DMS53 treated with DMSO at 0.1 percent for 48 hours (cell line): ENCODE data around the gene DECR2.
A peak's percentile ranks its signal among the peaks of the same experiment; 100 is the strongest.
"Not testable (repeated sequence)": the region's sequence is repeated elsewhere in the genome, so short reads cannot be mapped to it uniquely, and the experiment has no call there.

Experiments
- DNase-seq: peaks from one replicate; lab custom pipeline; 2025; ENCODE audit not compliant: unreplicated experiment; lab: John Stamatoyannopoulos, UW

Gene DECR2

DNA sequence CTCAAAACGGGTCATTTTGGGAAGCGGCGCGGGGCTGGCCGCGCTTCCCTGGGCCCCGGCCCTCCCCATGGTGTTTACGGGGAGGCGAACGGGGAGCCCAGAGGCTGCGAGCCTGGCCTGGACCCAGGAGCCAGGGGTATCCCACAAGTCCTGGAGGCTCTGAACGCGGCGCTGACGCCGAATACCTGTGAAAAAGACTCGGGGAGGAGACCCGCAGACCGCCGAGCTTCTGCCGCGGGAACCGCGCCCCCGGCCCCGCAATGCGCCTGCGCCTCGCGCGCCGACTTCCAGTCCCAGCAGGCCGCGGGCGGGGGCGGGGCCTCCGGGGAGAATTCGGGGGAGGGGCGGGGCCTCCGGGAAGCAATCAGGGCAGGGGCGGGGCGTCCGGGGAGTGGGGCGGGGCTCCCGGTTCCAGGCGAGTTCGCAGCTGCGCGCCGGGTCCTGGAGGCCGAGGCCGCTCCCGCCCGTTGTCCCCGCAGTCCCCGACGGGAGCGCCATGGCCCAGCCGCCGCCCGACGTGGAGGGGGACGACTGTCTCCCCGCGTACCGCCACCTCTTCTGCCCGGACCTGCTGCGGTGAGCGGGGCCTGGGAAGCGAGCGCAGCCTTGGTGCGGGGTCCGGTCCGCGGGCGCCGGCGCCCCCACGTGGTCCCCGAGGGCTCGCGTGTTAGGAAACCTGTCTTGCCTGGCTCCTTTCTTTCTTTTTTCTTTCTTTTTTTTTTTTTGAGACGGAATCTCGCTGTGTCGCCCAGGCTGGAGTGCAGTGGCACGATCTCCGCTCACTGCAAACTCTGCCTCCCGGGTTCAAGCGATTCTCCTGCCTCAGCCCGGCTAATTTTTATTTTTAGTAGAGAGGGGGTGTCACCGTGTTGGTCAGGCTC lies at the start of gene DECR2:
Gene DECR2 (plus strand): TSS at position 418 of the 881 bp plus-strand sequence. CDS start 79 bp downstream, at position 497.
- peak; percentile 57 for DNase-seq

DNA sequence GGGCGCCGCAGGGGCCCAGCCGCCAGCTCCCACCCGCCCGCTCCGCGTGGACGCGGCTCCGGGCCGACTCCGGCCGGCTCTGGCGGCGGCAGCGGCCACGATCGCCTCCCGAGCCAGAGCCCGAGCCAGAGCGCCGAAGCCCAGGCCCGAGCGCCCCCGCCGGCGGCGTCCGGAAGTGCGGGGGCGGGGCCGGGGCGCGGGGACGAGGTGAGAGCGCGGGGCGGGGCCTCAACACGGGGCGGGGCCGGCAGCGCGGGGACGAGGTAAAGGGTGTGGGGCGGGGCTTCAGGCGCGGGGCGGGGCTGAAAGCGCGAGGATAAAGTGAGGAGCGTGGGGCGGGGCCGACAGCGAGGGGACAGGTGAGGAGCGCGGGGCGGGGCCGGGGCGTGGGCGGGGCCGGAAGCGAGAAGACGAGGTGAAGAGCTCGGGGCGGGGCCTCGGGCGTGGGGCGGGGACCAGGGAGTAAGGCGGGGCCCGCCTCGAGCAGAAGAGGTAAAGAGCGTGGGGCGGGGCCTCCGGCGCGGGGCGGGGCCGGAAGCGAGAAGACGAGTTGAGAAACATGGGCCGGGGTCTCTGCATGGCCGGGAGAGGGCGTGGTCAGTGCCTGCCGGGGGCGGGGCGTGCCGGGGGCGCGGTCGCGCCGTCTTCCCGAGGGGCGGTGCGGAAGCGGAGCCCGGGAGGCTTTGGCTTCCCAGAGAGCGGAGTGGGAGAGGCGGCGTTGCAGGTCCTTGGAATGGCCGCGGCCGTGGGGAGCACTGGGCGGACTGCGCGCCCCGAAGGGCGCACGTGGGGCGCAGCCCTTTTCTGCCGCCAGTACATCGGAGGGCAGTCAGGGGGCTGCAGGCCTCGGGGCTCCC lies 48.9 kb upstream of the DECR2 start, which contains the start of gene AXIN1:
Gene AXIN1 (minus strand): TSS at position 177 of the 857 bp plus-strand sequence. CDS start 5,698 bp downstream, outside the sequence.
- peak; percentile 89 for DNase-seq

GRCh38 chr16:353404-354290 lies 48.0 kb upstream of the DECR2 start:
- DNase-seq = no peak

DNA sequence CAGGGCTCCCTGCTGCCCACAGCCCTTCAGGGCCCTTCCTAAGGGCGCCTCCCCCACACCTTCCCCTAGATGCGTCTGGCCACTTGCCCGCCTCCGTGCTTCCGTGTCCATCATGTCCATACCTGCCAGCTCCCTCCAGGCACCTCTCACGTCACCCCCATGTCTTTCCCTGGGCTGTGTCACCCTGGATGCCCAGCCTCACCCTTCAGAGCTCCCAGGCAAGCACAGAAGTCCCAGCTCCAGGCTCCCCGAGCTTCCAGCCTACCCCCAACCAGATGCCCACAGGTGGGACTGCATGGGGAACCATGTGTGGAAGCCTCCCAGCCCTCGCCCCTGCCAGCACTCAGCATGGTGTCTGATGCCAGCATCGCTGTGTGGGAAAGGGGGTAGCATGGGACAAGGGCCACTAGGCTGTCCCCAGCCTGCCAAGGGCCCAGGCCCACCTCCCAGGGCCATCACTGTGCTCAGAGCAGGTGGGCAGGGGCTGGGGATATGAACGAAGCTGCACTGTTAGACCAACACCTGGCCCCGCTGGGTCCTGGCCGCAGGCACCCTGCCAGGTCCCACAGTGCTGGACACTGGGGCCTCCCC lies 47.3 kb upstream of the DECR2 start:
- DNase-seq = no peak

- no peak for DNase-seq
Observed at GRCh38 chr16:354971-355461, 46.7 kb upstream of the DECR2 start.

- DNase-seq = no peak
Observed at GRCh38 chr16:356741-357140, 44.9 kb upstream of the DECR2 start.

- DNase-seq = no peak
Observed at GRCh38 chr16:359067-359763, 42.5 kb upstream of the DECR2 start.

GRCh38 chr16:359871-360697 lies 41.6 kb upstream of the DECR2 start:
- no peak for DNase-seq

DNA sequence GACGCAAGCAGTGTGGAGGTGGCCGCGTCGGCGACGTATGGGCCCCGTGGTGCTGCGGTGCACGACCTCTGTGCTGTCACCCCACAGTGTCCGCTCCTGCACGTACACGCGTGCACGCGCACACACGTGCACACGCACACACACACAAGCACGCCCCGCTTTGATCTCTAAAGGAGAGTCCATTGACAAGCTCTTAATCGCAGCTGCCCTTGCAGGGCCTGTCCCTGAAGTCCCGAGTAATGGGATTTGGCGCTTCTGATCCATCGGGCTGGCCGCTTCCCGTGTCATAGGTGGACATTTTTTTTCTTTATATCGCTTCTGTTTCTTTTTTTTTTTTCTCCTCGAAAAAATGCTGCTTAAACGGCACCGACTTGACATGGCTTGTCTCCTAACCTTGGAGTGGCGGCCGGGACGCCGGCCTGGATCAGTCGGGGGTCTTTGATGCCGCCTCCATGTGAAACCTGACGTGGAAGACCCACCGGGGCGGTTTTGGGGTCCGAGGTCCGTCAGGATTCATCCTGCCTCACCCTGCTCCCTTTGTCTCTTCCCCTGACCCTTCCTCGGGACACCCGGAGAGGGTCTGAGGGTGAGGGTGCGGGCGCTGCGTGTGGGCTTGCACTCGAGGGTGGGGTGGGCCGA lies 40.9 kb upstream of the DECR2 start:
- DNase-seq = no peak

DNA sequence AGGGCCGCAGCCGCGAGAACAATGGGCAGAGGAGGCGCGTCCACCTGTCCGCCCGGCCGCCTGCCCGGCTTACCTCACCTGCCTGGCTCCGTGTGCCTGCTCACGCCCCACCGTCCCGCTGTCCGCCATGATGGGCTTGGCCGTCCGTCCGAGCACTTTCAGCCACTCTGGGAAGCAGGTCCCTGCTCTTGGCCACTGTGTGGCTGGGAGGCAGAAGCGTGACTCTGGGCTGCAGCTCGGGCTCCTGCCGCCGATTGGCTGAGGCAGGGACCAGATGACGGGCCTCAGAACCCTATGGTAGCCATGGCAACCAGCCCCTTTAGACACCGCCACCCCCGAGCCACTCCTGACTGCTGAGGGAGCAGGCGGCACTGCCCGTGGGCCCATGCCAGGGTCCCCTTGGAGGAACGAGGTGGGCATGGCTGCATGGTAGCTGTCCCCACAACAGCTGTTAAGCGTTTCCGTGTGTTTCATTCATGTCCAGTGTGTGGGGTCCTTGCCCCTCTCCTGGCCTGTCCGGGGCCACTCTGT lies 40.3 kb upstream of the DECR2 start:
- DNase-seq = peak; percentile 29

DNA sequence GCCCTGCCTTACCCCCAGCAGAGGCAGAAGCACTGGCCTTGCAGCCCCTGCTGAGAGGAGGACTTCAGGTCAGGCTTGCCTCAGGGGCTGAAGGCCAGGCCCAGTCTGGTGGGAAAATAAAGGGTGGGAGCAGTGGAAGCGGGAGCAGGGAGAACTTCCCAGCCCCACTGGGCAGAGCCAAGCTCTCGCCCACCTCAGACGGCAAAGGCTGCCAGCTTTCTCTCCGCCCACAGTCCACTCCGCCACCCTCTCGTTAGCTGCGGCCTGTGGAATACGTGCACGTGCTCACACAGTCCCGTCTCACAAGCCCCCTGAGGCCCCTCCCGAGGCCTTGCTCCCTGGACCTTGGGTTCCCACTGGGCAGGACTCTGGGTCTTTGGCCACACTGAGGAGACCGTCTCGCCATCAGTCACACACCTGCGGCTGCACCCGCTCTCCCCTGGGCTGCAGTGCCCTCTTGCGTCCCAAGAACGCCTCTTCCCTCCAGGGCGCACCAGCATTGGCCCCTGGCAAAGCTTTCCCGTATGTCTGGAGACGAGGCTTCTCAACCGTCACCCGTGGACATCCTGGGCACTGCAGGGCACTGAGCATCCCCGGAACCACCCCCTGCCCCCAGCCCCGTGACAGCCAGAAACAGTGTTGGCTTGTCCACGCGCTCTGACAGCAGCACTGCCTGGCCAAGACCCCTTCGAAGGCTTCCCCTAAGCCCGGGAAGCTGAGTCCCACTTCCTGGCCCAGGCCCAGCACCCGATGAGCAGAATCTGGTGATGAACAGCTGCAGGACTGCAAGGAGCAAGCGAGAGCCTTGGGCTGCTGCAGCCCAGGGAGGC lies 39.6 kb upstream of the DECR2 start:
- DNase-seq = peak; percentile 75

DNA sequence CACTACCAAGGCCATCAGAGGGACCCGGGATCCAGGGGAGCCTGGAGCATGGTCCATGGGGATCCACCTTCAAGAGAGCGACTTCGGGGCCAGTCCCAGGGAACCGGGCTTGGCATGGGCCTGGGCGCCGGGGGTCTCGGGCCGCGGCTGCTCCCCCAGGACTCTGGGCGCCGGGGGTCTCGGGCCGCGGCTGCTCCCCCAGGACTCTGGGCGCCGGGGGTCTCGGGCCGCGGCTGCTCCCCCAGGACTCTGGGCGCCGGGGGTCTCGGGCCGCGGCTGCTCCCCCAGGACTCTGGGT lies 39.0 kb upstream of the DECR2 start:
- DNase-seq = not testable (repeated sequence)

GRCh38 chr16:363110-363765 lies 38.4 kb upstream of the DECR2 start:
- no peak for DNase-seq

- DNase-seq = no peak
Observed at GRCh38 chr16:363766-364490, 37.8 kb upstream of the DECR2 start.

DNA sequence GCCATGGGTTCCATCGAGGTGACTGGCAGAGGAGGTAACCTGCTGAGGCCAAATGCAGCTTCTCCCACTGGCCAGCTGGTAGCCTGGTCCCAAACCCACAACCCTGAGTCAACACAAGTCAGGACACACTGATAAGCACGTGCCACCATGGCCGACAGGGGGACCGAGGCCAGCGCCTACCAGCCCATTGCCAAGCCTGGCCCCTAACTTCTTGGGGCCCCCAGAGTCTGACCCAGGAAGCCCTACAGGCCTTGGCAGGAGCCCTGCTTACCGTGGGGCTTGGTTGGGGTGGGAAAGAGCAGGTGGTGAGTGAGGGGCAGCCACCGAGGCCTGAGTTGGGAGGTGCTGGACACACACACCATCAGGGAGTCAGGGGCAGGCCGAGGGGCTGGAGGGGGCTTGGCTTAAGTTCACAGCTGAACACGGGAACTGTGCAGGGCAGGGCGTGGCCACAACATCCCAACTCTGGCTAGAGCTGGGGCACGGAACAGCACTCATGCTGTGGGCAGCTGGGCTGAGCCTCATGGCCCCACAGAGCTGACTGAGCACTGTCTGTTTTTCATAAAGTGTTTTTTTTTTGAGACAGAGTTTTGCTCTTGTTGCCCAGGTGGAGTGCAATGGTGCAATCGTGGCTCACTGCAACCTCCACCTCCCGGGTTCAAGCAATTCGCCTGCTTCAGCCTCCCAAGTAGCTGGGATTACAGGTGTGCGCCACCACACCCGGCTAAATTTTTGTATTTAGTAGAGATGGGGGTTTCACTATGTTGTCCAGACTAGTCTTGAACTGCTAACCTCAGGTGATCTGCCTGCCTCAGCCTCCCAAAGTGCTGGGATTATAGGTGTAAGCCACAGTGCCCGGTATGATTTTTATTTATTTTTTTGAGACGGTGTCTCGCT lies 36.8 kb upstream of the DECR2 start:
- DNase-seq = no peak
